ENCODE data around the gene PAPLN. TPM values are rescaled to one million over a fixed set of nuclear protein-coding genes. Genes with fewer than 3 reads are reported as not detected.

Gene PAPLN
- polyA plus RNA-seq, 1 donor (not counting 4 experiments of a cell fraction or from before 2014, with no cell fraction given), result 8.2 TPM

DNA sequence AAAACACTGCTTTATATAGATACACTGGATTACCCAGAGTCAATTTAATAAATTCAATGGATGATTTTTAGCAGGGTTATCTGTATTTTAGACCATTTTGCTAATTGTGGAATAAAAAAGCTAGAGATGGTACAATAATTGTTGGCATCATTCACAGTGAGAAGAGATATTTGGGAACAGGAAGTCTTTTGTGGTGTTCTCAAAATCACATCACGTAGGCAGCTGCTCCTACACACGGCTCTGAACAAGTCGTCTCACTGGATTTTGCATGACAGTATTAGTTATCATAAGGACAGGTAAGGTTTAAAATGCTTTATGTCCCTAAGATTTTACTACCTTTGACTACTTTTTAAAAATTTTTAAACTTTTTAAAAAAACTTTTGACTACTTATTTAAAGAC, 52.0 kb downstream of the PAPLN start:
- H3K27ac ChIP-seq (ENCODE audit: control insufficient read depth, insufficient read depth, low read length), result no peak overlapping the region
- no peak overlapping the region for H3K9ac ChIP-seq (ENCODE audit: control insufficient read depth, extremely low read depth, insufficient read depth, low read length)
- H2AFZ ChIP-seq (ENCODE audit: control insufficient read depth, low read length), result no peak overlapping the region
- no peaks in the 10 kb centered on the region for H3K27me3 ChIP-seq (ENCODE audit: control insufficient read depth, extremely low read depth, insufficient read depth, low read length)
- H3K4me2 ChIP-seq (ENCODE audit: control insufficient read depth, extremely low read depth, insufficient read depth, low read depth, low read length), result no peak overlapping the region
- peaks cover 7 to 22% of the 10 kb centered on the region in 2 experiments for H3K36me3 ChIP-seq (ENCODE audit: control insufficient read depth in 2 of 2, extremely low read depth in 1 of 2, insufficient read depth in 2 of 2, low read length in 2 of 2)
- TF ChIP-seq, protein P1, sequence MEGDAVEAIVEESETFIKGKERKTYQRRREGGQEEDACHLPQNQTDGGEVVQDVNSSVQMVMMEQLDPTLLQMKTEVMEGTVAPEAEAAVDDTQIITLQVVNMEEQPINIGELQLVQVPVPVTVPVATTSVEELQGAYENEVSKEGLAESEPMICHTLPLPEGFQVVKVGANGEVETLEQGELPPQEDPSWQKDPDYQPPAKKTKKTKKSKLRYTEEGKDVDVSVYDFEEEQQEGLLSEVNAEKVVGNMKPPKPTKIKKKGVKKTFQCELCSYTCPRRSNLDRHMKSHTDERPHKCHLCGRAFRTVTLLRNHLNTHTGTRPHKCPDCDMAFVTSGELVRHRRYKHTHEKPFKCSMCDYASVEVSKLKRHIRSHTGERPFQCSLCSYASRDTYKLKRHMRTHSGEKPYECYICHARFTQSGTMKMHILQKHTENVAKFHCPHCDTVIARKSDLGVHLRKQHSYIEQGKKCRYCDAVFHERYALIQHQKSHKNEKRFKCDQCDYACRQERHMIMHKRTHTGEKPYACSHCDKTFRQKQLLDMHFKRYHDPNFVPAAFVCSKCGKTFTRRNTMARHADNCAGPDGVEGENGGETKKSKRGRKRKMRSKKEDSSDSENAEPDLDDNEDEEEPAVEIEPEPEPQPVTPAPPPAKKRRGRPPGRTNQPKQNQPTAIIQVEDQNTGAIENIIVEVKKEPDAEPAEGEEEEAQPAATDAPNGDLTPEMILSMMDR (optimal IDR thresholded peaks at IDR 0.05 in 1 of 3, IDR thresholded peaks at IDR 0.05 in 1 of 3, conservative IDR thresholded peaks at IDR 0.05 in 1 of 3; ENCODE audit: extremely low read depth in 1 of 3, insufficient read depth in 2 of 3, low read length in 3 of 3), result no peak
- TF ChIP-seq EZH2 (IDR thresholded peaks at IDR 0.05; ENCODE audit: low read length), result no peak
- DNase-seq (ENCODE audit: low read depth, low spot score) (no peak), FAIRE-seq (no peak)
- H4K20me1 ChIP-seq (ENCODE audit: control insufficient read depth, extremely low read depth, insufficient read depth, low read length), result no peaks in the 10 kb centered on the region
- H3K4me3 ChIP-seq (ENCODE audit: control insufficient read depth in 2 of 3, extremely low read depth in 1 of 3, insufficient read depth in 2 of 3, low read depth in 1 of 3, low read length in 3 of 3), result no peak overlapping the region
- dilution Hi-C loops (cut with MboI; ENCODE audit: extremely low pct_ligation_motif_present, low sequenced_read_pairs), result no loop called here
- no peaks in the 10 kb centered on the region for H3K79me2 ChIP-seq (ENCODE audit: control insufficient read depth, insufficient read depth, low read length)
- H3K9me3 ChIP-seq (ENCODE audit: control insufficient read depth, low read depth, low read length), result no peaks in the 10 kb centered on the region
- no peaks in the 10 kb centered on the region for H3K4me1 ChIP-seq (ENCODE audit: control insufficient read depth, extremely low read depth, insufficient read depth, low read length)
- H3K9me1 ChIP-seq (ENCODE audit: control insufficient read depth, extremely low read depth, insufficient read depth, low read length), result no peaks in the 10 kb centered on the region

DNA sequence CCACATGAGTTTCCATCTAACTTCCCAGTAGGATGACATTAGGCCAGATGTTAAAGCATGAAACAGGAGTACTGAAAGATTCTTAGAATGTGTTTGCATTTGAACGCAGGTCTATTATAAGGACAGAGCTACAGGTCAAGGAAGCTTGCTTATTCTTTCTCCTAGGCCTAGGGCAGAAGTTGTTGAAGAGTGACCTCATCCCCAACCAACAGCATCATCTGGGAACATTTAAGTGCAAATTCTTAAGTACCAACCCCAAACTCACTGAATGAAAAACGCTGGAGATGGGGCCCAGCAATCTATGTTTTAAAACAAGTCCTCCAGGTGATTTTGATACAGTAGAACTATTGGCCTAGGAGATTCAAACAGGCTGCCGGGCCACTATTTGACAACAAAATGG, 52.4 kb downstream of the PAPLN start:
- Histone ChIP-seq H3K27ac (ENCODE audit: control insufficient read depth, insufficient read depth, low read length) (no peak overlapping the region), H3K4me3 (ENCODE audit: control insufficient read depth in 2 of 3, extremely low read depth in 1 of 3, insufficient read depth in 2 of 3, low read depth in 1 of 3, low read length in 3 of 3) (no peak overlapping the region), H3K36me3 (ENCODE audit: control insufficient read depth in 2 of 2, extremely low read depth in 1 of 2, insufficient read depth in 2 of 2, low read length in 2 of 2) (peaks cover 7 to 22% of the 10 kb centered on the region in 2 experiments), H2AFZ (ENCODE audit: control insufficient read depth, low read length) (no peak overlapping the region), H3K79me2 (ENCODE audit: control insufficient read depth, insufficient read depth, low read length) (no peaks in the 10 kb centered on the region), H3K27me3 (ENCODE audit: control insufficient read depth, extremely low read depth, insufficient read depth, low read length) (no peaks in the 10 kb centered on the region), H4K20me1 (ENCODE audit: control insufficient read depth, extremely low read depth, insufficient read depth, low read length) (no peaks in the 10 kb centered on the region), H3K9ac (ENCODE audit: control insufficient read depth, extremely low read depth, insufficient read depth, low read length) (no peak overlapping the region), H3K4me2 (ENCODE audit: control insufficient read depth, extremely low read depth, insufficient read depth, low read depth, low read length) (no peak overlapping the region), H3K9me1 (ENCODE audit: control insufficient read depth, extremely low read depth, insufficient read depth, low read length) (no peaks in the 10 kb centered on the region), H3K9me3 (ENCODE audit: control insufficient read depth, low read depth, low read length) (no peaks in the 10 kb centered on the region), H3K4me1 (ENCODE audit: control insufficient read depth, extremely low read depth, insufficient read depth, low read length) (no peaks in the 10 kb centered on the region)
- no peak for DNase-seq (ENCODE audit: low read depth, low spot score)
- TF ChIP-seq EZH2 (IDR thresholded peaks at IDR 0.05; ENCODE audit: low read length), result no peak
- TF ChIP-seq, protein P1 (optimal IDR thresholded peaks at IDR 0.05 in 1 of 3, IDR thresholded peaks at IDR 0.05 in 1 of 3, conservative IDR thresholded peaks at IDR 0.05 in 1 of 3; ENCODE audit: extremely low read depth in 1 of 3, insufficient read depth in 2 of 3, low read length in 3 of 3), result no peak
- FAIRE-seq, result no peak
- dilution Hi-C loops (cut with MboI; ENCODE audit: extremely low pct_ligation_motif_present, low sequenced_read_pairs), result no loop called here
